ENCODE results near the gene P2RY12. TPM values are rescaled to one million over a fixed set of nuclear protein-coding genes. Genes with fewer than 3 reads are reported as not detected.

Gene P2RY12
- total and polyA plus RNA-seq, 2 of the 4 experiments (the other 2 are of a cell fraction), result not detected

DNA sequence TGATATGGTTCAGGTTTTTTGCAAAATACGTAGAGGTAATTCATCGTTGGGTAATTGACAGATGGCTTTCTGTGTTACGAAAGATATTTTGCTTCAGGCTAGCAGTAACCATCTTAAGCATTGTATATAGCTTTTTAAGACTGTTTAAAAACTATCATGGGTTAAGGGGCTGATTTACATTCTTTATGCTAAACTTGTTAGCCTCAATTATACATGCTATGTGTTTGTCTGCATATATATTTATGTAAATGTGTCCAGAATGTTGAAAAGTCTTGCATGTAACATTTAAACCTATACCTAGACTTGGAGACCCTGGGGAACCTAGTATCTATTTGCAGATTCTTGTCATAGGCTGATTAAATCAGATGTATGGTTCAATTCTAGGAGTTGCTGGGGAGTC is 95.1 kb downstream of the P2RY12 start:
- Histone ChIP-seq H3K4me3 (ENCODE audit: insufficient read depth, low read depth, low read length) (no peak overlapping the region), H2BK20ac (ENCODE audit: low read depth, low read length) (no peak overlapping the region), H3K18ac (ENCODE audit: low read depth, low read length) (no peak overlapping the region), H3K27me3 (ENCODE audit: control insufficient read depth, insufficient read depth, low read length) (no peaks in the 10 kb centered on the region), H4K20me1 (ENCODE audit: insufficient read depth, low read length) (no peaks in the 10 kb centered on the region), H2BK120ac (ENCODE audit: low read depth, low read length) (no peak overlapping the region), H2BK5ac (ENCODE audit: low read depth, low read length, poor library complexity, severe bottlenecking) (no peak overlapping the region), H3K79me1 (ENCODE audit: low read depth in 1 of 2, low read length in 2 of 2) (no peaks in the 10 kb centered on the region), H2AFZ (replicated peaks; ENCODE audit: low read length, poor library complexity) (no peak overlapping the region), H3K4me2 (ENCODE audit: low read depth, low read length) (no peak overlapping the region), H3K56ac (ENCODE audit: extremely low read depth, insufficient read depth, low read length) (no peak overlapping the region), H3K4me1 (ENCODE audit: control insufficient read depth, insufficient read depth, low read length) (no peaks in the 10 kb centered on the region), H3K23ac (ENCODE audit: low read depth, low read length) (no peak overlapping the region), H2AK9ac (replicated peaks; ENCODE audit: low read depth, low read length, poor library complexity) (no peak overlapping the region), H3K9me3 (ENCODE audit: control insufficient read depth, insufficient read depth, low read length) (no peaks in the 10 kb centered on the region), H3K27ac (ENCODE audit: insufficient read depth, low read length) (no peak overlapping the region), H4K91ac (ENCODE audit: insufficient read depth, low read depth, low read length) (no peak overlapping the region), H3K14ac (replicated peaks; ENCODE audit: low read depth, low read length) (no peak overlapping the region), H2BK15ac (ENCODE audit: low read depth, low read length) (no peak overlapping the region), H3K9ac (ENCODE audit: low read depth, low read length) (no peak overlapping the region), H4K8ac (ENCODE audit: low read depth in 2 of 2, low read length in 2 of 2) (no peak overlapping the region), H2AK5ac (ENCODE audit: low read depth, low read length) (no peak overlapping the region), H4K5ac (ENCODE audit: low read depth, low read length) (no peak overlapping the region), H3K36me3 (ENCODE audit: control insufficient read depth, insufficient read depth, low read length) (no peaks in the 10 kb centered on the region), H3K9me1 (ENCODE audit: insufficient read depth, low read length) (no peaks in the 10 kb centered on the region), H3K4ac (ENCODE audit: low read depth, low read length) (no peak overlapping the region)
- ATAC-seq (ENCODE audit: low read depth) (no peak), DNase-seq (no peak)
- no CpG with 5 or more reads among the region's 3 CpGs for WGBS, 2 experiments (ENCODE audit: extremely low coverage in 2 of 2, insufficient read length in 1 of 2)
- in situ Hi-C loops (cut with MboI; ENCODE audit: low sequenced_read_pairs), result no loop called here
- intact Hi-C loops (cut with micrococcal nuclease), result loop anchor here (10.0 kb wide), 1 partner anchor 525 kb away; the partner anchor contains the start of gene SIAH2
- BruUV-seq (replicated peaks), result no TSS peak
- no peak for TF ChIP-seq BHLHE40 (IDR thresholded peaks at IDR 0.05; ENCODE audit: low read depth, low read length)
- TF ChIP-seq MAZ (IDR thresholded peaks at IDR 0.05; ENCODE audit: borderline replicate concordance, low read depth, low read length), result no peak
- TF ChIP-seq, protein P1, sequence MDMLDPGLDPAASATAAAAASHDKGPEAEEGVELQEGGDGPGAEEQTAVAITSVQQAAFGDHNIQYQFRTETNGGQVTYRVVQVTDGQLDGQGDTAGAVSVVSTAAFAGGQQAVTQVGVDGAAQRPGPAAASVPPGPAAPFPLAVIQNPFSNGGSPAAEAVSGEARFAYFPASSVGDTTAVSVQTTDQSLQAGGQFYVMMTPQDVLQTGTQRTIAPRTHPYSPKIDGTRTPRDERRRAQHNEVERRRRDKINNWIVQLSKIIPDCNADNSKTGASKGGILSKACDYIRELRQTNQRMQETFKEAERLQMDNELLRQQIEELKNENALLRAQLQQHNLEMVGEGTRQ (IDR thresholded peaks at IDR 0.05; ENCODE audit: low read depth, low read length), result no peak
- no peak for TF ChIP-seq RAD21 (IDR thresholded peaks at IDR 0.05; ENCODE audit: low read length)
- TF ChIP-seq CEBPB (IDR thresholded peaks at IDR 0.05; ENCODE audit: low read depth, low read length), result no peak
- TF ChIP-seq CHD1 (IDR thresholded peaks at IDR 0.05; ENCODE audit: low read depth, low read length), result no peak
- no peak for TF ChIP-seq NFE2L2 (IDR thresholded peaks at IDR 0.05; ENCODE audit: low read depth, low read length)
- ChIA-PET POLR2A (ENCODE audit: unreplicated experiment) (no interaction called here), CTCF (no interaction called here)
- dilution Hi-C loops (cut with HindIII; ENCODE audit: low sequenced_read_pairs, unreplicated experiment), result no loop called here

Other genes with a start within 250 kb of the P2RY12 start
- not detected in 2 replicates for gene GPR171, start 181.5 kb downstream of the P2RY12 start, total RNA-seq (2012; rRNA removed)
- gene GPR171, start 181.5 kb downstream of the P2RY12 start, polyA plus RNA-seq (2012; rRNA removed), result not detected in 2 replicates
- gene P2RY14, start 106.2 kb downstream of the P2RY12 start, total RNA-seq (2012; rRNA removed), result not detected in 2 replicates
- gene P2RY14, start 106.2 kb downstream of the P2RY12 start, polyA plus RNA-seq (2012; rRNA removed), result not detected in 2 replicates
- 0.28 and 0.36 TPM in 2 replicates for gene GPR87, start 67.9 kb downstream of the P2RY12 start, total RNA-seq (2012; rRNA removed)
- gene GPR87, start 67.9 kb downstream of the P2RY12 start, polyA plus RNA-seq (2012; rRNA removed), result 0.26 TPM in 2 replicates
- gene P2RY13, start 55.2 kb downstream of the P2RY12 start, total RNA-seq (2012; rRNA removed), result not detected in 2 replicates
- not detected in 2 replicates for gene P2RY13, start 55.2 kb downstream of the P2RY12 start, polyA plus RNA-seq (2012; rRNA removed)
- gene IGSF10, start 76.3 kb upstream of the P2RY12 start, total RNA-seq (2012; rRNA removed), result under 0.01 TPM in 2 replicates
- gene IGSF10, start 76.3 kb upstream of the P2RY12 start, polyA plus RNA-seq (2012; rRNA removed), result 0.03 and 0.07 TPM in 2 replicates